HEK293 (cell line): ENCODE data around the gene LRRFIP1.

Experiments
- CTCF ChIA-PET: fragments of 350-600 bp; formaldehyde crosslinking; extraction: SDS; loops from one replicate; lab custom pipeline; 2021; ENCODE audit warnings: antibody characterized with exemption; lab: Yijun Ruan, JAX
- POLR2A ChIA-PET: fragments of 300-600 bp; formaldehyde crosslinking; extraction: SDS; loops from one replicate; lab custom pipeline; 2020; ENCODE audit warnings: antibody characterized with exemption, inconsistent platforms; lab: Yijun Ruan, JAX
- H3K27ac ChIP-seq: fragments of 200-500 bp; sonication (Bioruptor generic); 2 replicates; pipeline ENCODE4 v1.5.1; 2014; ENCODE audit warnings: low read depth, low read length, control low read depth, inconsistent platforms; ENCODE audit errors: extremely low read depth
- H3K36me3 ChIP-seq, 2 experiments: fragments of 200-500 bp in 1 of 2; sonication (Bioruptor generic) in 1 of 2; 1 replicate in 1 of 2; 2 replicates in 1 of 2; pipeline ENCODE4 v1.5.1; 2014 to 2017; ENCODE audit warnings: inconsistent platforms in 2 of 2, low read length in 2 of 2; ENCODE audit not compliant: control insufficient read depth in 2 of 2, insufficient read depth in 1 of 2
- H3K4me1 ChIP-seq: fragments of 200-500 bp; sonication (Bioruptor generic); 2 replicates; pipeline ENCODE4 v1.5.1; 2014; ENCODE audit warnings: mild to moderate bottlenecking, low read length, inconsistent platforms; ENCODE audit not compliant: control insufficient read depth, insufficient read depth
- H3K4me3 ChIP-seq: 2 replicates; pipeline ENCODE4 v1.5.1; 2011; ENCODE audit warnings: low read depth, mild to moderate bottlenecking, control low read depth, low read length, moderate library complexity
- H3K9me3 ChIP-seq: fragments of 200-500 bp; sonication (Bioruptor generic); 2 replicates; pipeline ENCODE4 v1.5.1; 2014; ENCODE audit warnings: low read depth, low read length, inconsistent platforms; ENCODE audit not compliant: control insufficient read depth, insufficient read depth
- AEBP2 ChIP-seq: fragments of 450-650 bp; formaldehyde crosslinking; IDR thresholded peaks from 2 replicates; pipeline ENCODE4 v1.5.1; 2016; ENCODE audit warnings: missing biosample characterization, missing genetic modification characterization, borderline replicate concordance
- HOXD13 ChIP-seq: sonication (generic); formaldehyde crosslinking; IDR thresholded peaks from 2 replicates; pipeline ENCODE4 v1.8.0; 2022; ENCODE audit warnings: missing genetic modification reagents, borderline replicate concordance
- KLF1 ChIP-seq: fragments of 450-650 bp; formaldehyde crosslinking; IDR thresholded peaks from 2 replicates; pipeline ENCODE4 v1.5.1; 2016; ENCODE audit warnings: missing biosample characterization, missing genetic modification characterization
- KLF7 ChIP-seq: fragments of 450-650 bp; formaldehyde crosslinking; IDR thresholded peaks from 2 replicates; pipeline ENCODE4 v1.5.1; 2016; ENCODE audit warnings: missing biosample characterization, missing genetic modification characterization, borderline replicate concordance
- KLF9 ChIP-seq: fragments of 450-650 bp; formaldehyde crosslinking; IDR thresholded peaks from 2 replicates; pipeline ENCODE4 v1.5.1; 2016; ENCODE audit warnings: missing biosample characterization, missing genetic modification characterization, low read depth
- PATZ1 ChIP-seq: fragments of 450-650 bp; formaldehyde crosslinking; IDR thresholded peaks from 2 replicates; pipeline ENCODE4 v1.5.1; 2016; ENCODE audit warnings: missing biosample characterization, missing genetic modification characterization
- REPIN1 ChIP-seq: fragments of 450-650 bp; formaldehyde crosslinking; IDR thresholded peaks from 2 replicates; pipeline ENCODE4 v1.5.1; 2017; ENCODE audit warnings: missing biosample characterization, missing genetic modification characterization, low read depth
- ZBTB21 ChIP-seq: fragments of 450-650 bp; formaldehyde crosslinking; IDR thresholded peaks from 2 replicates; pipeline ENCODE4 v1.5.1; 2017; ENCODE audit warnings: missing biosample characterization, missing genetic modification characterization
- ZFP3 ChIP-seq: fragments of 450-650 bp; formaldehyde crosslinking; IDR thresholded peaks from 2 replicates; pipeline ENCODE4 v1.5.1; 2016; ENCODE audit warnings: low read depth, missing biosample characterization, missing genetic modification characterization
- ZIC2 ChIP-seq: fragments of 450-650 bp; formaldehyde crosslinking; IDR thresholded peaks from 2 replicates; pipeline ENCODE4 v1.5.1; 2016; ENCODE audit warnings: missing biosample characterization, missing genetic modification characterization
- ZNF248 ChIP-seq: fragments of 450-650 bp; formaldehyde crosslinking; IDR thresholded peaks from 2 replicates; pipeline ENCODE4 v1.5.1; 2017; ENCODE audit warnings: missing biosample characterization, missing genetic modification characterization
- ZNF26 ChIP-seq: fragments of 450-650 bp; formaldehyde crosslinking; IDR thresholded peaks from 2 replicates; pipeline ENCODE4 v1.5.1; 2016; ENCODE audit warnings: missing biosample characterization, missing genetic modification characterization
- ZNF354C ChIP-seq: fragments of 450-650 bp; formaldehyde crosslinking; IDR thresholded peaks from 2 replicates; pipeline ENCODE4 v1.5.1; 2016; ENCODE audit warnings: missing biosample characterization, missing genetic modification characterization, low read depth, borderline replicate concordance
- ZNF366 ChIP-seq: fragments of 450-650 bp; formaldehyde crosslinking; conservative IDR thresholded peaks from 2 replicates; pipeline ENCODE4 v1.5.1; 2016; ENCODE audit warnings: missing biosample characterization, missing genetic modification characterization
- ZNF514 ChIP-seq: fragments of 450-650 bp; formaldehyde crosslinking; IDR thresholded peaks from 2 replicates; pipeline ENCODE4 v1.5.1; 2016; ENCODE audit warnings: missing biosample characterization, missing genetic modification characterization
- ZNF585B ChIP-seq: fragments of 450-650 bp; formaldehyde crosslinking; IDR thresholded peaks from 2 replicates; pipeline ENCODE4 v1.5.1; 2016; ENCODE audit warnings: missing biosample characterization, missing genetic modification characterization
- ZXDB ChIP-seq: fragments of 450-650 bp; formaldehyde crosslinking; IDR thresholded peaks from 2 replicates; pipeline ENCODE4 v1.5.1; 2016; ENCODE audit warnings: missing biosample characterization, missing genetic modification characterization
- TF ChIP-seq, protein P1 (sequence below): fragments of 450-650 bp; formaldehyde crosslinking; IDR thresholded peaks from 2 replicates; pipeline ENCODE4 v1.5.1; 2016; ENCODE audit warnings: missing biosample characterization, missing genetic modification characterization

Gene LRRFIP1

GRCh38 chr2:237721458-237721857, 94.1 kb downstream of the LRRFIP1 start:
- Histone ChIP-seq H3K27ac (no peak overlapping the region), H3K36me3 (peaks cover 0 to 5% of the 10 kb centered on the region in 2 experiments; a peak in 1 of 3 replicates), H3K4me3 (no peak overlapping the region), H3K4me1 (peaks cover 9% of the 10 kb centered on the region), H3K9me3 (no peaks in the 10 kb centered on the region)
- ChIA-PET POLR2A (no interaction called here), CTCF (interaction anchor here (1.1 kb wide), 2 partner anchors 24 to 35 kb away, joined by 3 to 4 read pairs; no protein-coding TSS in a partner anchor)
- no peak for TF ChIP-seq HOXD13 (CRISPR knock-in tag)
- TF ChIP-seq ZNF585B (tag by site-specific recombination), result no peak

DNA sequence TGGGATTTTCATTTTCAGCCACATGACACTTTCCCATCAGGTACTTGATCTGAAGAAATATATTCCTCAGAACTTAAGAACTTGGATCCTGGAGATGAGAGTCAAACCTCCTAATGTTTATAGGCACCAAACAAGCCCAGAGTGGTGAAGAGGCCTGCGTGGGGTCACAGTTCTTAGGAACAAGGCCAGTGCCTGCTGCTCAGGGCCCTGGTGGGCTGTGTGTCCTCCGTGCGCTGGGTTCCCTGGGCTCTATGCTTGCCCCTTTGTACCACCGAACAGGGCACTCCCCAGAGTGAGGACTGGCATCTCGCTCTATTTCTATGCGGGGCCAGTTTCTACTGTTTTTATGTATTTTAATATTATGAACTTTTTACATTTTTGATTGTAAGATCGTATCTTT, 95.2 kb downstream of the LRRFIP1 start:
- TF ChIP-seq KLF9 (tag by site-specific recombination), result no peak
- no peak for TF ChIP-seq KLF7 (tag by site-specific recombination)
- TF ChIP-seq, protein P1, sequence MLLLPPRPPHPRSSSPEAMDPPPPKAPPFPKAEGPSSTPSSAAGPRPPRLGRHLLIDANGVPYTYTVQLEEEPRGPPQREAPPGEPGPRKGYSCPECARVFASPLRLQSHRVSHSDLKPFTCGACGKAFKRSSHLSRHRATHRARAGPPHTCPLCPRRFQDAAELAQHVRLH, result no peak
- no peak for TF ChIP-seq ZNF514
- TF ChIP-seq ZBTB21 (tag by site-specific recombination), result no peak
- H3K36me3 ChIP-seq, result peaks cover 0 to 5% of the 10 kb centered on the region in 2 experiments; a peak in 1 of 3 replicates
- no peak overlapping the region for H3K4me3 ChIP-seq
- H3K27ac ChIP-seq, result no peak overlapping the region
- no peaks in the 10 kb centered on the region for H3K9me3 ChIP-seq
- H3K4me1 ChIP-seq, result peaks cover 16% of the 10 kb centered on the region
- ChIA-PET POLR2A (no interaction called here), CTCF (interaction anchor here (1.3 to 1.4 kb wide), 3 partner anchors 9 to 23 kb away, joined by 3 to 4 read pairs (median 4); no protein-coding TSS in a partner anchor)

DNA sequence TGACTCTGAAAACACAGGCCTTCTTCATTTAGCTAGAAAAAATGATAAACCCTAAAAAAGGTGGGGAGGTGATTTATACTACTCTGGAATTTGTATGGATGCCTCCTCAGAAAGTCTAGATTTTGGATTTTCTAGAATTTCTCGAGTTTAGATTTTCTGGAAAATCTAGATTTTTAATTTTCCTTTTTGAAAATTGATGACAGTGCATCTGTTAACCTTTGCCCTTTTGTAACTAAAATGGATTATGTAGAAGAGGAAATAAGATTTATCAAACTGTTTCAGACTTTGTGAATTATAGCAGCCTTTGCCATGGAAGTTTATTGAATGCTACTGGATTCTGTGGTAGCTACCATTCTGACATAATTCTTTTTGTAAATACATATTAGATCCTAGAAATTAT, 95.6 kb downstream of the LRRFIP1 start:
- Histone ChIP-seq H3K4me1 (peaks cover 18% of the 10 kb centered on the region), H3K9me3 (no peaks in the 10 kb centered on the region), H3K36me3 (peaks cover 0 to 2% of the 10 kb centered on the region in 2 experiments; a peak in 1 of 3 replicates), H3K4me3 (no peak overlapping the region), H3K27ac (no peak overlapping the region)
- CTCF ChIA-PET, result interaction anchor here (1.3 to 1.4 kb wide), 3 partner anchors 8 to 22 kb away, joined by 3 to 4 read pairs (median 4); no protein-coding TSS in a partner anchor
- POLR2A ChIA-PET, result no interaction called here
- TF ChIP-seq ZIC2 (tag by site-specific recombination) (no peak), KLF1 (tag by site-specific recombination) (no peak), REPIN1 (tag by site-specific recombination) (no peak), PATZ1 (tag by site-specific recombination) (no peak), ZNF354C (no peak), ZNF248 (tag by site-specific recombination) (no peak), KLF7 (tag by site-specific recombination) (no peak), ZFP3 (tag by site-specific recombination) (no peak), ZXDB (tag by site-specific recombination) (no peak), ZNF366 (tag by site-specific recombination) (no peak), AEBP2 (no peak), ZNF26 (no peak)
